GM18502 (cell line): ENCODE results near the gene ADGB.
"Not testable (repeated sequence)": the region's sequence is repeated elsewhere in the genome, so short reads cannot be mapped to it uniquely, and the experiment has no call there.

Experiments used
- ATAC-seq: cut with Tn5 transposase; IDR thresholded peaks from one replicate; pipeline ENCODE4 v1.9.1; 2021; ENCODE audit warnings: mild to moderate bottlenecking; ENCODE audit not compliant: unreplicated experiment, poor library complexity

ADGB gene

GRCh38 chr6:146741609-146742008, 142.8 kb downstream of the ADGB start:
- no peak for ATAC-seq

- no peak for ATAC-seq
Observed at GRCh38 chr6:146753306-146753705, 154.5 kb downstream of the ADGB start.

GRCh38 chr6:146767632-146768031, 168.9 kb downstream of the ADGB start:
- no peak for ATAC-seq

- ATAC-seq = no peak
Observed at GRCh38 chr6:146768722-146769121, 169.9 kb downstream of the ADGB start.

GRCh38 chr6:146770275-146770964, 171.6 kb downstream of the ADGB start:
- no peak for ATAC-seq

- no peak for ATAC-seq
Observed at GRCh38 chr6:146770965-146771735, 172.4 kb downstream of the ADGB start.

- ATAC-seq = no peak
Observed at GRCh38 chr6:146775220-146775619, 176.4 kb downstream of the ADGB start.

GRCh38 chr6:146781836-146782235, 183.1 kb downstream of the ADGB start:
- ATAC-seq = no peak

GRCh38 chr6:146785001-146785585, 186.3 kb downstream of the ADGB start:
- peak; percentile 95 for ATAC-seq

GRCh38 chr6:146787876-146788508, 189.2 kb downstream of the ADGB start:
- no peak for ATAC-seq

- no peak for ATAC-seq
Observed at GRCh38 chr6:146790561-146791091, 191.9 kb downstream of the ADGB start.

- no peak for ATAC-seq
Observed at GRCh38 chr6:146791930-146792329, 193.2 kb downstream of the ADGB start.

GRCh38 chr6:146793218-146793617, 194.4 kb downstream of the ADGB start:
- ATAC-seq = not testable (repeated sequence)

- no peak for ATAC-seq
Observed at GRCh38 chr6:146795479-146796133, 196.8 kb downstream of the ADGB start.

- not testable (repeated sequence) for ATAC-seq
Observed at GRCh38 chr6:146803167-146803566, 204.4 kb downstream of the ADGB start.

GRCh38 chr6:146803601-146804000, 204.8 kb downstream of the ADGB start:
- ATAC-seq = no peak

GRCh38 chr6:146805546-146806325, 207.0 kb downstream of the ADGB start:
- ATAC-seq = no peak

- ATAC-seq = not testable (repeated sequence)
Observed at GRCh38 chr6:146809014-146809413, 210.2 kb downstream of the ADGB start.

- ATAC-seq = not testable (repeated sequence)
Observed at GRCh38 chr6:146812811-146813321, 214.1 kb downstream of the ADGB start.
